ENCODE measurements around the gene MYRIP.

MYRIP gene

DNA sequence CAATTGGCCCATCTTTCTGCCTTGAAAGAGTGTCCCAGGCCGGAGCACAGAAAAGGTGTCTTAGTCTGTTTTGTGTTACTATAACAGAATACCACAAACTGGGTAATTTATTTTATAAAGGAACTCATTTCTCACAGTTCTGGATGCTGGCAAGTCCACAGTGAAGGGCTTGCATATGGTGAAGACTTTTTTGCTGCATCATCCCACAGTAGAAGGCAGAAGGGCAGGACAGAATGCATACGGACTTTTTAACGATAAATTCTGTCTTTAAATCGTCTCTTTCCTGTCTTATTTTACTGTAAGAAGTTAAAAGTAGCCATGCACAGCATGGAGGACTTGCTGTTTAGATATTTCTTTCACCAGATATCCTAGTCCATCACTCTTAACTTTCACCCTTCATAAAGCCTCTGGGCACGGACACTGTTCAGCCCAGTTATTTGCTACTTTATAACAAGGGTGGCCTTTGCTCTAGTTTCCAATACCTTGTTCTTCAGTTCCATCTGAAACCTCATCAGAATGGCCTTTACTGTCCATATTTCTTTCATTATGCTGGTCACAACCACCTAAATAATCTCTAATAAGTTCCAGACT lies 489.8 kb downstream of the MYRIP start:
- 87 to 96% methylated on average over 4 to 5 of the region's 5 CpGs for WGBS, 2 experiments

DNA sequence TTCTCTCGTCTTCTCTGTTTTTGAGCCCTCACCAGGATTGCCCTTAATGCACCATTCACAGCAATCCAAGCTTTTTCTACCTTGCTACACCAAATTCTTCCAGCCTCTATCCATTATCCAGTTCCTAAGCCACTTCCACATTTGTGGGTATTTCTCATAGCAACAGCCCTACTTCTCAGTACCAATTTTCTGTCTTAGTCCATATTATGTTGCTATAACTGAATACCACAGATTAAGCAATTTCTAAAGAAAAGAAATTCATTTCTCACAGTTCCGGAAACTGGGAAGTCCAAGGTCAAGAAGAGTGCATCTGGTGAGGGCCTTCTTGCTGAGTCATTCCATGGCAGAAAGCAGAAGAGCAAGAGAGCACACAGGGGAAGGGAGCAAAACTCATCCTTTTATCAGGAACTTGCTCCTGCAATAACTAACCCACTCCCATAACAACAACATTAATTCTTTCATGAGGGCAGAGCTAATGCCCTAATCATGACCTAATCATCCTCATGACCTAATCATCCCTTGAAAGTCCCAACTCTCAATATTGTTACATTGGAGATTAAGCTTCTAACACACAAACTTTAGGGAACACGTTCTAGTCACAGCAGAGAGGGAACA lies 490.4 kb downstream of the MYRIP start:
- WGBS, 2 experiments: 92% methylated on average over 3 of the region's 3 CpGs
- no peak overlapping the region for H3K27ac ChIP-seq (ENCODE audit: insufficient read depth, low read depth, low read length, poor library complexity, severe bottlenecking)
- H3K4me3 ChIP-seq (ENCODE audit: insufficient read depth, low read depth, low read length): no peak overlapping the region
- no peaks in the 10 kb centered on the region for H3K4me1 ChIP-seq (ENCODE audit: control insufficient read depth, insufficient read depth, low read length)
- H3K9me3 ChIP-seq (ENCODE audit: control insufficient read depth, low read length): peaks cover 3% of the 10 kb centered on the region
- no peaks in the 10 kb centered on the region for H3K27me3 ChIP-seq (ENCODE audit: control insufficient read depth, insufficient read depth, low read length, poor library complexity, severe bottlenecking)
- no peaks in the 10 kb centered on the region for H3K36me3 ChIP-seq (ENCODE audit: control insufficient read depth, insufficient read depth, low read length)

More for the DNA sequence above, 489.8 kb downstream of the MYRIP start:
- no peaks in the 10 kb centered on the region for H3K27me3 ChIP-seq (ENCODE audit: control insufficient read depth, insufficient read depth, low read length, poor library complexity, severe bottlenecking)
- H3K4me3 ChIP-seq (ENCODE audit: insufficient read depth, low read depth, low read length): no peak overlapping the region
- no peaks in the 10 kb centered on the region for H3K36me3 ChIP-seq (ENCODE audit: control insufficient read depth, insufficient read depth, low read length)
- H3K4me1 ChIP-seq (ENCODE audit: control insufficient read depth, insufficient read depth, low read length): no peaks in the 10 kb centered on the region
- peaks cover 3% of the 10 kb centered on the region for H3K9me3 ChIP-seq (ENCODE audit: control insufficient read depth, low read length)
- no peak overlapping the region for H3K27ac ChIP-seq (ENCODE audit: insufficient read depth, low read depth, low read length, poor library complexity, severe bottlenecking)

DNA sequence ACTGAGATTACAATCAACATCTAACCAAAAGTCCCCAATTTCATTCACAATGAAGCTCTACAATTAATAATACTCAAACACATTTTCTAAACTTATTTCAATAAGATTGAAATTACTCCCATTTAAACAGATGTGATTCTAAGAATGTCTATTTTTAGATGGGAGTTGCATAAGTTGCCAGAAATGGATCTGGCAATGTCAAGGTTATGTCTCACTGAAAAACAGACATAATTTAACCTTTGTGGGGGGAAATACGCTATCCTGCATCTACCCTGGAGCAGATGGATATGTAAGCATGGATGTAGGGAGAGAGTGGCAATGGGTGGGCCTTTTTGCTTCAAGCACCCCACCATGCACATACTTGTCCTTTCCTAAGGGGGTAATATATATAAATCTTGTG lies 493.4 kb downstream of the MYRIP start:
- WGBS, 2 experiments: 89 to 100% methylated on average over 1 of the region's 1 CpG
- no peak overlapping the region for H3K27ac ChIP-seq (ENCODE audit: insufficient read depth, low read depth, low read length, poor library complexity, severe bottlenecking)
- H3K36me3 ChIP-seq (ENCODE audit: control insufficient read depth, insufficient read depth, low read length): no peaks in the 10 kb centered on the region
- no peaks in the 10 kb centered on the region for H3K27me3 ChIP-seq (ENCODE audit: control insufficient read depth, insufficient read depth, low read length, poor library complexity, severe bottlenecking)
- no peak overlapping the region for H3K4me3 ChIP-seq (ENCODE audit: insufficient read depth, low read depth, low read length)
- H3K9me3 ChIP-seq (ENCODE audit: control insufficient read depth, low read length): peaks cover 3% of the 10 kb centered on the region
- no peaks in the 10 kb centered on the region for H3K4me1 ChIP-seq (ENCODE audit: control insufficient read depth, insufficient read depth, low read length)

DNA sequence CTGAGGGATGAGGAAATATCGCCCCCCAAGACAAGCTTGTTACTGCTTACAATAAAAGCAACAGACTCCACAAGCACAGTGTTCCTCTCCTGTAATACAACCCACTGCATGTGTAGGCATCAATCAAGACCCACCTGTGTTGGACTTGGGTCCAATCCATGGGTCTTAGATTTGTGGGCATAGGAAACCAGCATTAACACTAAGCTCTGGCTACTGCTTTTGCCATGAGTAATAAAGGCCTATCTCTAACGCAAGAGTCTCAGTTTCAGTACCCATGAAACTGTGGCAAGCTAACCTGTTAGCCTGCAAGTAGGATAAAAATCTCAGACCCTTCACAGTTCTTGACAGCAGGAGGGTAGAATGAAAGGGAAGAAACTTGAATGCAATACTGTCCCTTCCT lies 494.9 kb downstream of the MYRIP start:
- Histone ChIP-seq H3K27me3 (ENCODE audit: control insufficient read depth, insufficient read depth, low read length, poor library complexity, severe bottlenecking) (no peaks in the 10 kb centered on the region), H3K36me3 (ENCODE audit: control insufficient read depth, insufficient read depth, low read length) (no peaks in the 10 kb centered on the region), H3K27ac (ENCODE audit: insufficient read depth, low read depth, low read length, poor library complexity, severe bottlenecking) (no peak overlapping the region), H3K4me3 (ENCODE audit: insufficient read depth, low read depth, low read length) (no peak overlapping the region), H3K9me3 (ENCODE audit: control insufficient read depth, low read length) (peaks cover 3% of the 10 kb centered on the region), H3K4me1 (ENCODE audit: control insufficient read depth, insufficient read depth, low read length) (no peaks in the 10 kb centered on the region)
- WGBS, 2 experiments: 89 to 92% methylated on average over 2 of the region's 2 CpGs

DNA sequence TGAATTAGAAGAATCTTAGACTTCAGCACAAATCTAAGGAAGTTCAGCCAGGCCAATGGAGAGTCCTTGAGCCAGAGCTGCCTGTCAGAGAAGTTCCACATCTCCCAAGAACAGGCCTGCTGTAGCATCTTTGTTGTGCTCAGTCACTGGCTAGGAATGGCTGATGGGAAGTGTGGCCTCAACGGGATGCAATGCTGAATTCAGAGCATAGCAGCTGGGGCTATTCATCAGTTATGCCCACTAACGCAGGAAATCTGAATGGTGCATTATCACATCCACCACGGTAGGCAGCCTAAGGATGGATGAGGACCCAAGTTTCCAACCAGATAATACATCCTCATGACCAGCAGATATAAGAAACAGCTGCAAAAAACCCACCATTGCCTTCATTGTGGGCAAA lies 496.9 kb downstream of the MYRIP start:
- 92 to 93% methylated on average over 3 of the region's 3 CpGs for WGBS, 2 experiments
- Histone ChIP-seq H3K9me3 (ENCODE audit: control insufficient read depth, low read length) (peaks cover 3% of the 10 kb centered on the region), H3K27ac (ENCODE audit: insufficient read depth, low read depth, low read length, poor library complexity, severe bottlenecking) (no peak overlapping the region), H3K4me3 (ENCODE audit: insufficient read depth, low read depth, low read length) (no peak overlapping the region), H3K4me1 (ENCODE audit: control insufficient read depth, insufficient read depth, low read length) (peaks cover 3% of the 10 kb centered on the region), H3K36me3 (ENCODE audit: control insufficient read depth, insufficient read depth, low read length) (no peaks in the 10 kb centered on the region), H3K27me3 (ENCODE audit: control insufficient read depth, insufficient read depth, low read length, poor library complexity, severe bottlenecking) (no peaks in the 10 kb centered on the region)

DNA sequence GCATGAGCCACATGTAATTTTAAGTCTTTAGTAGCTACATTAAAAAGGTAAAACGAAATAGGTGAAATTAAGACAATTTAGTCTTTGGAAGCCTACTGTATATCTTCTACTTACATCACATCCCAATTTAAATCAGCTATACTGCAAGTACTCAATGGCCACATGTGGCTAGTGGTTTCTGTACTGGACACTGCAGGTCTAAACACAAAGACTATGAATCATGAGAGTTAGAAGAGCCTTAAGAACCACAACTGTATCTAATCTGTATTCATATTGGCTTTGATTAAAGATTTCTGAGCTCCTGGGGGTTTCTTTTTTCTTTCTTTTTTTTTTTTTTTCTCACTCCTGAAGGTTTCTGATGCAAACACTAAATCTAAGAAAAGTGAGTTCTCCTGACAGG lies 497.8 kb downstream of the MYRIP start:
- 100% methylated on average over 1 of the region's 1 CpG; no CpG with 5 or more reads in 1 of the 2 experiments for WGBS, 2 experiments
- H3K4me1 ChIP-seq (ENCODE audit: control insufficient read depth, insufficient read depth, low read length): peaks cover 9% of the 10 kb centered on the region
- no peaks in the 10 kb centered on the region for H3K36me3 ChIP-seq (ENCODE audit: control insufficient read depth, insufficient read depth, low read length)
- H3K27me3 ChIP-seq (ENCODE audit: control insufficient read depth, insufficient read depth, low read length, poor library complexity, severe bottlenecking): no peaks in the 10 kb centered on the region
- H3K9me3 ChIP-seq (ENCODE audit: control insufficient read depth, low read length): no peaks in the 10 kb centered on the region
- H3K4me3 ChIP-seq (ENCODE audit: insufficient read depth, low read depth, low read length): no peak overlapping the region
- H3K27ac ChIP-seq (ENCODE audit: insufficient read depth, low read depth, low read length, poor library complexity, severe bottlenecking): no peak overlapping the region

DNA sequence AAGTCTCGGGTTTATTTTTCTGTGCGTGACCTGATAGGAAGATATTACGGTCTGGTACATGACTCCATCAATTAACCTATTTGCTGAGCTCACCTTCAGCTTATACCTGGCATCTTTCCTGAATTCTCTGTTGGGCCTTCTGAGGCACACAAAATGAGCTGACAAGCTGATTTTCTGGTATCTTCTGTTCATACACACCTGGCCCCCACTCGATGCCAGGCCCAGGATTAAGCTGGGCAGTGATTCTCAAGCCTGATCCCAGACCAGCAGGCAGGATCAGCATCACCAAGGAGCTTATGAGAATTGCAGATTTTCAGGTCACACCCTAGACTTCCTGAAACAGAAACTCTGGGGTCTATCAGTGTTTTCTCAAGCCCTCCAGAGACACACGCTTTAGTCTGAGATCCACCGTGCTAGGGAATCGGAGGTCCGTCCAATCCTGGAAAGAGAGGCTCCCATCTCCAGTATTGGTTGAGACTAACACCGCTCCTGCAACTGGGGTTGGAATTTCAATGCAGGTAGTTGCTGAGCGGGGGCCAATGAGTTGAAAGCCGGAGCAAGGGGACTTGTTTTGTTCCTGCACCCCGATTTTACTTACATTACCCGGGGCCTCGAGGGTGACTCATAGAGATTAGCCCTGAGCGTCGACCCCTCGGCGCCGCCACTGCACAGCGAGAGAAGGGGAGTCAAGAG lies 499.5 kb downstream of the MYRIP start:
- H3K9me3 ChIP-seq (ENCODE audit: control insufficient read depth, low read length): no peaks in the 10 kb centered on the region
- H3K27ac ChIP-seq (ENCODE audit: insufficient read depth, low read depth, low read length, poor library complexity, severe bottlenecking): no peak overlapping the region
- peaks cover under 1% of the 10 kb centered on the region for H3K36me3 ChIP-seq (ENCODE audit: control insufficient read depth, insufficient read depth, low read length)
- peak overlapping the region; percentile 56 for H3K4me3 ChIP-seq (ENCODE audit: insufficient read depth, low read depth, low read length)
- WGBS, 2 experiments: 49 to 52% methylated on average over 20 of the region's 20 CpGs
- peaks cover 9% of the 10 kb centered on the region for H3K4me1 ChIP-seq (ENCODE audit: control insufficient read depth, insufficient read depth, low read length)
- H3K27me3 ChIP-seq (ENCODE audit: control insufficient read depth, insufficient read depth, low read length, poor library complexity, severe bottlenecking): no peaks in the 10 kb centered on the region

DNA sequence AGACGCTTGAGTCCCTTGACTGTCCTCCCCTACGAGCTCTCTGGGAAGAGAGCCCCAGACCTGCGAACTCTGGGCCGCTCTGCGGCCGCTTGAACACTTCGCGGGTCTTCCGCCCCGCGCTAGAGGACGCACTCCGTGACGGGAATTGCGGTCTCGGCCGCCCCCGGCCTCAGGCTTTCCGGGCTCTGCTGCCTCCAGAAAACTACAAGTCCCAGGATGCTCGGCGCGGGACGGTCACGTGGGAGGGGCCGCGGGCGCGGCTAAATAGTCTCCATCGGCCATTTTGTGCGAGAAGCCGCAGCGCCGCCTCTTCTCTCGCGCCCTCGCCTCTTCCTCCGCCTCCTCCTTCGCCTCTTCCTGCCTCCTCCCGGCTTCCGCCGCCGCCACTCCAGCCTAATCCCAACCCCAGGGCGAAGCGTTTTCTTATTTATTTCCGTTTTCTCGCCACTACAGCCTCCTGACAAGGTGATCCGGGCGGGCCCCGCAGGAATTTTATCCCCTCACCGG lies 500.1 kb downstream of the MYRIP start, which contains the start of gene EIF1B:
EIF1B (plus strand) TSS at position 290 of the 507 bp plus-strand sequence. CDS start 235 bp downstream, outside the sequence.
- Histone ChIP-seq H3K4me1 (ENCODE audit: control insufficient read depth, insufficient read depth, low read length) (peaks cover 9% of the 10 kb centered on the region), H3K36me3 (ENCODE audit: control insufficient read depth, insufficient read depth, low read length) (peaks cover 3% of the 10 kb centered on the region), H3K9me3 (ENCODE audit: control insufficient read depth, low read length) (no peaks in the 10 kb centered on the region), H3K27me3 (ENCODE audit: control insufficient read depth, insufficient read depth, low read length, poor library complexity, severe bottlenecking) (no peaks in the 10 kb centered on the region), H3K4me3 (ENCODE audit: insufficient read depth, low read depth, low read length) (peak within 1 kb of the TSS; percentile 56), H3K27ac (ENCODE audit: insufficient read depth, low read depth, low read length, poor library complexity, severe bottlenecking) (peak within 1 kb of the TSS; percentile 72)
- WGBS, 2 experiments: 0% methylated on average over 50 of the region's 50 CpGs
